Body of pancreas (tissue), 4 donors: ENCODE data around the gene GPI. TPM values are rescaled to one million over a fixed set of nuclear protein-coding genes. Genes with fewer than 3 reads are reported as not detected.

Experiments used
- ATAC-seq: fragments of 150-250 bp; one replicate; pipeline ENCODE4 v1.9.1; 2016
- DNase-seq, 4 donors: peaks; one replicate each; pipeline ENCODE4 v3.0.0-alpha.2; 2019
- H3K27ac ChIP-seq, 4 donors: fragments of 200-600 bp; sonication (generic); 1 replicate in 3 of 4; 2 replicates in 1 of 4; pipeline versions ENCODE4 v1.5.1 to v1.6.1; 2016 to 2019; ENCODE audit warnings: mild to moderate bottlenecking in 1 of 4, mixed read lengths in 1 of 4, moderate library complexity in 1 of 4
- H3K27me3 ChIP-seq, 2 donors: fragments of 200-600 bp; sonication (generic); one replicate each; pipeline ENCODE4 v1.6.0; 2016; ENCODE audit warnings: mild to moderate bottlenecking in 1 of 2
- H3K36me3 ChIP-seq, 2 donors: fragments of 200-600 bp; sonication (generic); replicated peaks in 1 of 2; 2 replicates each; pipeline ENCODE4 v1.5.1; 2016; ENCODE audit warnings: low read depth in 2 of 2; ENCODE audit not compliant: insufficient read depth in 1 of 2
- H3K4me1 ChIP-seq: fragments of 200-600 bp; sonication (generic); one replicate; pipeline ENCODE4 v1.6.0; 2016
- H3K4me3 ChIP-seq, 2 donors: fragments of 200-600 bp; sonication (generic); 1 replicate in 1 of 2; 2 replicates in 1 of 2; pipeline ENCODE4 v1.5.1; 2016 to 2019
- H3K9me3 ChIP-seq, 3 donors: fragments of 200-600 bp; sonication (generic); 1 replicate in 2 of 3; 2 replicates in 1 of 3; pipeline ENCODE4 v1.5.1; 2016
- POLR2A ChIP-seq, 3 donors: fragments of 450-650 bp; IDR thresholded peaks; one replicate each; pipeline ENCODE4 v1.6.1; 2016; ENCODE audit warnings: antibody characterized with exemption in 3 of 3, mild to moderate bottlenecking in 2 of 3
- WGBS, 2 donors: methylation state at CpG; one replicate each; pipeline ENCODE4 v1.1.5; 2017; 5-methylcytosine and 5-hydroxymethylcytosine counted together
- intact Hi-C: fragments of 100-400 bp; cut with DNase I; formaldehyde crosslinking; loops from one replicate; pipeline ENCODE4 v1.15.1; 2023
- total RNA-seq, 2 donors: library from RNA; depleted of rRNA; stranded (reverse); fragments of >200 nt; gene quantifications; one replicate each; pipeline ENCODE4 v1.1.0, GENCODE V29; 2016
- TF ChIP-seq, protein P1 (sequence below), 7 experiments: fragments of 450-650 bp in 4 of 7; fragments of 200-600 bp in 3 of 7; sonication (generic) in 3 of 7; IDR thresholded peaks; one replicate each; pipeline ENCODE4 v1.5.1; 2016 to 2019; ENCODE audit warnings: antibody characterized with exemption in 7 of 7

GPI gene
- total RNA-seq: 100 to 1,000 TPM in 1 of 2 donors, 10 to 100 TPM in 1; 66.4 to 118 TPM

DNA sequence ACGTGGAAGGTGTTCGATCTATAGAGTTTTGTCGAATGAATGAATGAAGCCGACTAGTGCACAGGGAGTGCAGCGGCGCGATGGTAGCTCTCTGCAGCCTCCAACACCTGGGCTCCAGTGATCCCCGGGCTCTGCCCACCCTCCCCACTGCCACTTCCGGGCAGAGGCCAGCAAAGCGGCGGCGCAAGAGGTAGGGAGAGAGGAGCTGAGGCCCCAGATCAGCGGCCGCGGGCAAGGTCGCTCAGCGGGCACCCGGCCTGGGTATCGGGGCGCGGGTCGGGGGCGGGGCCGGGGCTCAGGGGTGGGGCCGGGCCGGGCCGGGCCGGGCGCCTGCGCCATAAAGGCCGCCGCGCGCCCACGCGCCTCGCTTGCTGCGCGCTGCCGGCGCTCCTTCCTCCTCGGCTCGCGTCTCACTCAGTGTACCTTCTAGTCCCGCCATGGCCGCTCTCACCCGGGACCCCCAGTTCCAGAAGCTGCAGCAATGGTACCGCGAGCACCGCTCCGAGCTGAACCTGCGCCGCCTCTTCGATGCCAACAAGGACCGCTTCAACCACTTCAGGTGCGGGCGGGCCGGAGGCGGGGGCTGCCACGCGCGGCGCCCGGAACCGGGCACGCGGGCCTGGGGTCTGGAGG lies at the start of gene GPI:
TSS of gene GPI (plus strand) at position 367 of the 633 bp plus-strand sequence. CDS start at position 438, 71 bp downstream.
- Histone ChIP-seq H3K27me3 (no peaks in the 10 kb centered on the region), H3K27ac (peak within 1 kb of the TSS; percentile 37 to 78 (median 72)), H3K36me3 (peaks cover 0 to 6% of the 10 kb centered on the region in 2 donors), H3K4me1 (peaks cover 23% of the 10 kb centered on the region), H3K4me3 (peak within 1 kb of the TSS; percentile 73 to 91), H3K9me3 (no peaks in the 10 kb centered on the region)
- WGBS, 2 donors: 0 to 1% methylated on average over 7 to 48 of the region's 67 CpGs
- DNase-seq: peak; percentile 58 to 78 (median 70)
- intact Hi-C loops: no loop called here
- ATAC-seq: peak; percentile 82
- TF ChIP-seq POLR2A (IDR thresholded peaks at IDR 0.05): peak; percentile 16 to 53 (median 51)
- TF ChIP-seq, protein P1, sequence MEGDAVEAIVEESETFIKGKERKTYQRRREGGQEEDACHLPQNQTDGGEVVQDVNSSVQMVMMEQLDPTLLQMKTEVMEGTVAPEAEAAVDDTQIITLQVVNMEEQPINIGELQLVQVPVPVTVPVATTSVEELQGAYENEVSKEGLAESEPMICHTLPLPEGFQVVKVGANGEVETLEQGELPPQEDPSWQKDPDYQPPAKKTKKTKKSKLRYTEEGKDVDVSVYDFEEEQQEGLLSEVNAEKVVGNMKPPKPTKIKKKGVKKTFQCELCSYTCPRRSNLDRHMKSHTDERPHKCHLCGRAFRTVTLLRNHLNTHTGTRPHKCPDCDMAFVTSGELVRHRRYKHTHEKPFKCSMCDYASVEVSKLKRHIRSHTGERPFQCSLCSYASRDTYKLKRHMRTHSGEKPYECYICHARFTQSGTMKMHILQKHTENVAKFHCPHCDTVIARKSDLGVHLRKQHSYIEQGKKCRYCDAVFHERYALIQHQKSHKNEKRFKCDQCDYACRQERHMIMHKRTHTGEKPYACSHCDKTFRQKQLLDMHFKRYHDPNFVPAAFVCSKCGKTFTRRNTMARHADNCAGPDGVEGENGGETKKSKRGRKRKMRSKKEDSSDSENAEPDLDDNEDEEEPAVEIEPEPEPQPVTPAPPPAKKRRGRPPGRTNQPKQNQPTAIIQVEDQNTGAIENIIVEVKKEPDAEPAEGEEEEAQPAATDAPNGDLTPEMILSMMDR (IDR thresholded peaks at IDR 0.05): no peak

DNA sequence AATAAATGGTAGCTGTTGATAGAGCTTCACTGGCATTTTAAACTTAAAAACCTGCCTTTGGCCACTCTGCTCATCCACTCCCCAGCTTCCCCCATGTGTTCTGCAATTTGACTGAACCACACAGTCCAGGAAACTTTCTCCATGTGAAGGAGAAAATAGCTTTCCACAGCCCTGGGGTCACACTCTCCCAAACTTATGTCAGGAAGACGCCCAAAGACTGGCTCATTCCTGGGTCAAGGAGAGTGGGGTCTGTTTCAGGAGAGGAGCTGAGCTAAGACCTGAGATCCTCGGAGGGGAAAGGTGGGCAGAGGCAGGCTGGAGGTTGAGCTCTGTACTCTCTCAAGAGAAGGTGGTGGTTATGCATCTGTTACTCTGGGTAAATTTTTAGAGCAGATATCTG lies 48.7 kb upstream of the GPI start:
- peaks cover 29% of the 10 kb centered on the region for H3K4me1 ChIP-seq
- DNase-seq: no peak
- H3K4me3 ChIP-seq: no peak overlapping the region
- no peak for ATAC-seq
- no peaks in the 10 kb centered on the region for H3K36me3 ChIP-seq
- TF ChIP-seq, protein P1 (IDR thresholded peaks at IDR 0.05): no peak
- no peak for TF ChIP-seq POLR2A (IDR thresholded peaks at IDR 0.05)
- H3K27ac ChIP-seq: no peak overlapping the region
- WGBS, 2 donors: 55 to 70% methylated on average over 2 of the region's 2 CpGs
- no peaks in the 10 kb centered on the region for H3K27me3 ChIP-seq
- H3K9me3 ChIP-seq: no peaks in the 10 kb centered on the region
- intact Hi-C loops: no loop called here

DNA sequence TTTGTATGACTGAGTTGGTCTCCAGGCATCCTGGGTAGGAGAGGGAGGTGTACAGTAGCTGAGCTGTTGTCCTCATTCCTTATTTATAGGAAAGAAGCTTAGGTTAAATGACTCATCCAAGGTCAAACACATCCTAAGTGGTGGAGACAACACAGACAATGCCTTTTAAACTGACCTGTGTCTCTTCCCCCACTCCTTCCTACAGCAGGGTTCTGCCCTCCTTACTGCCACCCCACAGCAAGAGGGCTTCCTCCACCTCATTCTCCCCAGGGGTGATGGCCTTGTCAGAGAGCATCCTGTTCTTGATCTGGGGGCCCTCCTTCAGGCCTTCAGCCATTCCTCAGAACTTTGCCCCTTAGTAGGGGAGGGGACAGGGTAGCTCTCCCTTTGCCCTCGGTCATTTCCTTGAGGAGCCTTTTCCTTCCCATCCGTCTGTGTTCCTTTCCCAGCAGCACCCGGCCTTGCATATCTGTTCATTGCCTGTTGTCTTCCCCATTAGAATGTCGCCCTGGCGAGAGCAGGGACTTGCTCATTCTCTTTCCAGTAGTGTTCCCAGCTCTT lies 48.2 kb upstream of the GPI start:
- TF ChIP-seq, protein P1 (IDR thresholded peaks at IDR 0.05): no peak
- no peak for DNase-seq
- Histone ChIP-seq H3K27ac (peak overlapping the region in 1 of 4 donors; percentile 50), H3K4me3 (no peak overlapping the region), H3K4me1 (peaks cover 29% of the 10 kb centered on the region), H3K27me3 (no peaks in the 10 kb centered on the region), H3K9me3 (no peaks in the 10 kb centered on the region), H3K36me3 (peaks cover 0 to 3% of the 10 kb centered on the region in 2 donors)
- WGBS, 2 donors: 79 to 97% methylated on average over 5 of the region's 5 CpGs
- ATAC-seq: no peak
- intact Hi-C loops: no loop called here

DNA sequence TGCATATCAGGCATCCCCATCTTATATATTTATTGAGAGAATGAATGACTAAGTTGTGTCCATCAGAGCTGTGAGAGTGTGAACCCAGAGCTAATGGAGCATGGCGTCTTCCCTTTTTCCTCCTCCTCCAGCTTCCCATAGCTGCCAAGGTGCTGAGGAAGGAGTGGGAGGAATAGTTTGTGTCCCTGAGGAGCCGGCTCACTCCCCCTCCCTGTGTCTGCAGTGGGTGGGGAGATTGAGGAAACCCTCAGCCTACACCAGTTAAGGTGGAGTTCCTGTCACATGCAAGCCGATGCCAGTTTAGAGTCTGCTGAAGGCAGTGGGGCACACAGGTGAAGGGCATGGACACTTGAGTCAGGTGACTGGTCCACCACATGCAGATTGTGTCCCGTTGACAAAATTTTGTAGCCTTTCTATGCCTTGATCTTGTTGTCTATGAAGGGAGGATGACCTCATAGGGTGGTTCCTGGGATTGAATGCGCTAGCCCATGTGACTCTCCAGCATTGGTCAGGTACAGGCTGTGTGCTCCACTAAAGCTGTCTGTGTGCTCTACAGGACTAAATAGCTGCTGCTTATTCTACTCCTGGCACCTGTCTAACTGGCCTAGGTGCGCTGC lies 47.6 kb upstream of the GPI start:
- Histone ChIP-seq H3K9me3 (no peaks in the 10 kb centered on the region), H3K4me3 (no peak overlapping the region), H3K27me3 (no peaks in the 10 kb centered on the region), H3K27ac (peak overlapping the region in 3 of 4 donors; percentile 40 to 50 (median 41)), H3K4me1 (peaks cover 29% of the 10 kb centered on the region), H3K36me3 (peaks cover 0 to 5% of the 10 kb centered on the region in 2 donors)
- TF ChIP-seq POLR2A (IDR thresholded peaks at IDR 0.05): no peak
- TF ChIP-seq, protein P1 (IDR thresholded peaks at IDR 0.05): no peak
- ATAC-seq: peak; percentile 74
- WGBS, 2 donors: 45 to 66% methylated on average over 4 to 6 of the region's 6 CpGs
- DNase-seq: peak in 3 of 4 donors; percentile 34 to 58 (median 37)
- intact Hi-C loops: no loop called here
